Right renal cortex interstitium (tissue), 3 donors: ENCODE data around the gene RYR2. TPM values are rescaled to one million over a fixed set of nuclear protein-coding genes. Genes with fewer than 3 reads are reported as not detected.
A peak's percentile ranks its signal among the peaks of the same experiment; 100 is the strongest.

ENCODE experiments used
- DNase-seq, 3 donors: peaks; one replicate each; pipeline ENCODE4 v3.0.0-alpha.2; 2013; ENCODE audit warnings: low read depth in 3 of 3, low spot score in 2 of 3
- polyA plus RNA-seq, 3 donors: library from polyadenylated mRNA; unstranded; fragments of 120-200 nt; gene quantifications; one replicate each; pipeline ENCODE4 v1.2.1, GENCODE V29; 2013; ENCODE audit not compliant: insufficient read length in 3 of 3

RYR2 gene
- polyA plus RNA-seq, 3 donors = 1.2 to 2.3 (median 1.4) TPM

DNA sequence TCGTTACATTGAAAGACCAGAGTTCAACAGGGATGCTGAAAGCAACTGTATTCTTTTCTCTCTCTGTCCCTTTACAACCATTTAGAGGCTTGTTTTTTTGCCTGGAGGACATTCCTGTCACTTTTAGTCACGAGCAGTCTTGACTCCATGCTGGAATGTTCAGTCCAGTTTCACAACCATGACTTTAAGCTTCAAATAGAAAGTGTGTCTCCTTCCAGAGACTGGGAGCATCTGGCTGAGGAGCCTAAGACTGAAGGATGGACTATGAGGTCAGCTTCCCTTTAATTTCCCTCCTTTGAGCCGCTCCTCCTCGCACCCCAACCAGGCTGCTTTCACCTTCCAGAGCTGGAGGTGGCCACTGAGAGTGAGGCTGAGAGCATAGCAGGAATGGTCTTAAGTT lies 10.5 kb upstream of the RYR2 start:
- no peak for DNase-seq

DNA sequence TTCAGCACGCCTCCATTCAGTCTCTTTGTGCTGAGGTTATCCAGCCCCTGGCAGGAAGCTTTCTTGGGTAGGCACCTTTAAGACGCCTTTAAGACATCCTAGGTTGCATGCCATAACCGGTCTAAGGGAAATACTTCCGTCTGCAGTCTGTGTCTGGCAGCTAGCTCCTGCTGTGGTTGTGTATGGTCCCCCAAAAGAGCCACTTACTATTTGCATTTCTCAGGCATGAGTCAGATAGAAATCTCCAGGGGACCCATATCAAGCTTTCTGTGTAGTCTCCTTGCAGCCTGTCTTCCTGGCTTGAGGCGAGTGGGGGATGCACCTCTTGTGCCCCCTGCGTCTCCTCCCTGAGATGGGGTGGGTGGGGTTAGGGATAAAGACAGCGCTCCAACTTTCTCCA lies 10.0 kb upstream of the RYR2 start:
- DNase-seq = no peak

DNA sequence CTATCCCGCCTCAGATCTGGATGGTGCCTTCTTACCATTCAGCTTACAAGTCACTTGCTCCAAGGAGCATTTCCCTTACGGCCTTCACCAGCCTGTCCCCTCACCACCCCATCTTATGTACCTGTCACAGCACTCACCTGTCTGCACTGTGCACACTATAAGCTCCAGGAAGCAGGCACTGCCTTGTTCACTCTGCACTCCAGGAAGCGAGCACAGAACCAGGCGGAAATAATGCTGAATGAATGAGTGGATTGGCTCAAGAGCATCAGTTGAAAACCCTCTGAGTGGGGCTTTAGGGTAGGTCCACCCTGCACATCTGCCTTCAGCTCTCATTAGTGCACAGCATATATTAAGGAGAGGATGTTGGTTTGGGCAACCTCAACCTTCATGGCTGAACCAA lies 8.9 kb upstream of the RYR2 start:
- no peak for DNase-seq

DNA sequence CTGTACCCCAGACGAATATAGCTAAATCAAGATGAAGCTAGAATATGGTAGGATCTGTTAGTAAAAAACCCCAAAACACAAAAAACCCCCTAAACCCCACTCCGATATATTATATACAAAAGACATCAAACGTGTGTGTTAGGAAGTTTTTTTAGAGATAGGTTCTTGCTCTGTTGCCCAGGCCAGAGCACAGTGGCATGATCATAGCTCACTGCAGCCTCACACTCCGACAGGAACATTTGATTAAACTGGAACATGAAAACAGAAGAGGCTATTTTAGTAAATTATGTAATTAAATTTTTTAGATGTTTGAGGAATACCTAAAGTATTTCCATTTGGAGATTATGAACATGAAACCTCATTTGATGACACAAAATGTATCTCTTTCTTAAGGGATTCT lies 8.2 kb upstream of the RYR2 start:
- no peak for DNase-seq

GRCh38 chr1:237035759-237036158 lies 6.2 kb upstream of the RYR2 start:
- DNase-seq = no peak

DNA sequence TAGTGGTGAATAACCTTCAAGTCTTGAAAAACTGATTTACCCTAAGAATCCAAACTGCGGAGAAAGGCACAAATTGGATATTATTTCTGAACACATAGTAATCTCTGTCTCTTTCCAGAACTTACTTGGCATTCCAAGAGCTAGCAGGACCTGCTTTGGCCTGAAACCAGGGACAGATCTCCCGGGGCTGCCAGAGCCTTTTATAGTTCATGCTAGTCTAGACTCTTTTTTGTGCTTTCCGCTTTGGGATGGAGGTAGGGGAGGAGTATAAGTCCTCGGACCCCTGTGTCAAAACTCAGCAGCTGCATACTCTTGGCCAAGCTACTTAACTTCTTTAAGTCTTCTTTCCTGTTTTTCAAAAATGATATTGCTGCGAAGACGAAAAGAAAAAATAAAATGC lies 3.8 kb upstream of the RYR2 start:
- DNase-seq = no peak

- no peak for DNase-seq
Observed at GRCh38 chr1:237040823-237041222, 1.2 kb upstream of the RYR2 start.

- no peak for DNase-seq
Observed at GRCh38 chr1:237041461-237041794, 556 bp upstream of the RYR2 start.

DNA sequence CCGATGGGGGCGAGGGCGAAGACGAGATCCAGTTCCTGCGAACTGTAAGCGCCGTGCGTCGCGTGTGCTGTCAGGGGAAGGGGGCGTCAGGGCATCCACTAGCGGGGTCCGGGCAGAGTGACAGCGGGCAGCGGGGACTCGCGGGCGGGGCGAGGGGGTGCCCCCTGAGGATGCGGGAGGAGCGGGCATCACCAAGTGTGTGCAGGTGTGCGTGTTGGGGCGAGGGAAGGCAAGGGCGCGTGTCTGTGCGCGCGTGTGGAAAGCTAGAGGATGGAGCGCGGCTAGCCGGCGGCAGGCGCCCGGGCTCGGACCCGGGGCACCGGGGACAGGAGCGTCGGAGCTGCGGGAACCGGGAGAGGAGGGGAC lies 525 bp downstream of the RYR2 start:
- DNase-seq = peak in 1 of 3 donors; percentile 1

GRCh38 chr1:237042892-237043576 lies 1.1 kb downstream of the RYR2 start:
- peak in 1 of 3 donors; percentile 4 for DNase-seq

DNA sequence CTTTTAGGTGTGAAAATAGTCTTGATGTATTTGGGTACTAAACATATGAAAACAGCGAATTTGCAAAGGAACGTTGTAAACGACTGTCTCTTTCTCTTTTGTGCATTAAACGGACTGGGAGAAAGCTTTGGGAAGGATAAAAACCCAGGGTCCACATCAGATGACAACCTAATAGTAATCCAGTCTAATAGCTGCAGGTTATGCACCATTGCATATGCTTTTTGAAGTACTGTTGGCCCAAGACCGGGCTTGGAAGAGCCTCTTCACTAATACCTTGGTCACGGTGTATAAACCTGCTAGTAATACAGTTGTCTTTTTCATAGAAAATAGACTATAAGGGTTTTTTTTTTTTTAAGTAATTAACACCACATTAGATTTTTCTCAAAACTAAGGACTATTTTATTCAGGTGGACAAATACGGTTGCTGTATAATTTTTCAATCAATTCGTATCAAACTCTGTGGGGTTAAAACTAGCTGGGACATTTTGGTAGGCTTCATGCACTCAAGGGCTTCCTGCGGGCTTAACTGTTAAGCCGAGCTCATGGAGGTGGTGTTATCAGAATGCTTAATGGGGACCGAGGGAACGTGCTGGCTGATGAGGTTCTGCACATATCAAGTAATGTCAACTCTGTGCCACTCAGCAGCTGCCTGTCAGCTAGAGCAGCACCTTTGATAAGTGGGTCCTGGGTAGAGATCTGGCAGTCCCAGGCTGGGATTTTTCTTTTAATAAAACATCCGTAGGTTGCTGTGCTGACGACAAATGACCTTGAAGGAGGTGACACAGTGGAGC lies 2.1 kb downstream of the RYR2 start:
- no peak for DNase-seq

DNA sequence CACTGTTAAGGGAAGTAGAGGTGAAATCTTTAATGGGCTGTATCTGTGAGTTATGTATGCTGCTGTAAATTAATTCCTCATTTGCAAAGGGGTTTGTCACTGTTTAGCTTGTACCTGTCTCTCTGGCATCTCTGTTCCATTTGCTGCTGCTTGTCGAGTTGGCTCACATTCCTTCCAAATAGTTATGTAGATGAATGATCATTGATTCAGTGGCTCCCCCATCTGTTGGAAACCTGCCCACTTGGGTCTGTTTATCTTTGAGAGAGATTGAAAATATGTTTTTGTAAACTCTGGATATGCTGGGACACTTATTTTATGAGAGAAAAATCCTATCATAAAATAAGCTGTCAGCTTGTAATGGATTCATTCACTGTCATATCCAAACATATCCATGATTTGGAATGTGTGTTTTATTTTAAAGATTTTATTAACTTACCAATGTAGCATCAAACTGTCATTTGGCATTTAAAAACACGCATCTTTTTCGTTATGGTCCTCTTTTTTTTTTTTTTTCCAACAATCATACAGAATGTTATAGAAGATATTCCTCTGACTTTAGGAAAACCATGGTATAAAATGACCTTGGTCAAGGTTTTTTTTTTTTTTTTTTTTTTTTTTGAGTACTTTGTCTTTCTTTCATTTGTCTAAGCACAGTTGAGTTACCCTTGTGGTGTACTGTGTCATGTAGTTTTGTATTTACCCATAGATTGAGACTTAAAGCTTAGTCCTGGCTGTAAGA lies 3.5 kb downstream of the RYR2 start:
- DNase-seq = no peak

DNA sequence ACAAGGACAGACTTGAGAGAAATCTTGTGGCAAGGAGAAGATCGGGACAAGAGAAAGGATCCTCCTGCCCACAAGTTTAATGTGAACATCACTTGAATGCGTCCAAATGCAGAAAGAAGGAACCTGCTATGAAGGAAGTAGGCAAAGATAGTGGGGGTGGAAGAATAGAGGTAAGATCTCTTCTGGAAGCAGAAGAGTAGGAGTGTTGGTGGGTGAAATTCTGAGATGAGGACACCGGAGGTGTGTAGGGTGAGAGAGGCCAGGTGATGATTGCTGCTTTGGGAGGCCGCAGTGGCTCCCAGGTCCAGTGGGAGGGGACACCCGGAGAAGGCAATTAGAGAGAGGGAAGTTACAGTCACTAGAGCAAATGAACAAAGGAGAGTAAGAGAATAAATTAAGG lies 6.8 kb downstream of the RYR2 start:
- DNase-seq = no peak

DNA sequence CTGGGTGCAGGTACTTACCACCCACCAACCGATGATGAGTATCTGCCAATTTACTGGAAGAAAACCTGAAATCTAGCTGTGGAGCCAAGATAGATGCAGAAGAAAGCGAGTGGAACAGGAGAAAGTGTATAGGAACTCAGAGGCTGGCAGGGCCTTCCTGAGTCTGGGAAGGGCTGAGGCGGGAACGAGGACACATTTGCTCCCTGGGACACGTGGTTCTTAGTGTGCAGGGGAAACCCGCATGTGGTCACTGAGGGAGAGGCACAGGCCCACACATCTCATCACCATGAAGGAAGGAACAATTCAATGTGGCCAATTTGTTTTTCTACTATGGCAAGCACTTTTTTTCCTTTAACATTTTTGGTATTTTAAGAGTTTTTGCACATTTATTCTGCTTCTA lies 8.2 kb downstream of the RYR2 start:
- no peak for DNase-seq

- no peak for DNase-seq
Observed at GRCh38 chr1:237050915-237051314, 8.9 kb downstream of the RYR2 start.

GRCh38 chr1:237054313-237054712 lies 12.3 kb downstream of the RYR2 start:
- no peak for DNase-seq

DNA sequence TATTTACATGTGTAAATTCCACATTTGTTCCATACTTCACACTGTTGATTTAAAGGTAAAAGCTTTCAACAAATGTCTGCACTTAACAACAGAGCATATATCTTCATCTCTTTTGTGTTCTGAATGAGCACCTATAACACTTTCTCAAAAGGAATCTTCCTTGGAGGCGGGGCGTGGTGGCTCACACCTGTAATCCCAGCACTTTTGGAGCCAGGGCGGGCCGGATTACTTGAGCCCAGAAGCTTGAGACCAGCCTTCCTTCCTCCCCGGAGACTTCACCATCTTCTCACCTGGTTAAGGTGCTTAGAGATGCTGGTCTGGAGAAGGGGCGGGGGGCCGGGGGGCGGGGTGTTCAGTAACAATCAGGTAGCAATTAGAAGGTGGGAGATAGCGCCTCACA lies 16.5 kb downstream of the RYR2 start:
- DNase-seq = no peak

DNA sequence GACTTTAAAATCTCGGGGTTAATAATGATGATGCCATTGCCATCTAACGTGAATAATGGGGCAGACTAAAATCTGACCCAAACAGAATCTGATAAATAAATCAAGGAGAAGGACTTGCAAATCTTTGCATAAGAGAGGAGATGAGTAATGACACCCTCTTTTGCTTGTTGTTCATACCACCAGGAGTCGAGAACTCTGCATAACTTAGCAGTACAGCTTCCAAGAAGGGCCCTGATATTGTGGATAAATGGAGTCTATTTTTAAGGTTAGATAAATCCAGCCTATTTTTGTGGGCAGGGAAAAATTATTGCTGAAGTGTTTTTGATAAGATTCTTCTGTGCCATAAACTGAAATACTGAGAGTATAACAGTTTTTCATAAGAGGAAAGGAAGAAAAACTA lies 17.3 kb downstream of the RYR2 start:
- no peak for DNase-seq

DNA sequence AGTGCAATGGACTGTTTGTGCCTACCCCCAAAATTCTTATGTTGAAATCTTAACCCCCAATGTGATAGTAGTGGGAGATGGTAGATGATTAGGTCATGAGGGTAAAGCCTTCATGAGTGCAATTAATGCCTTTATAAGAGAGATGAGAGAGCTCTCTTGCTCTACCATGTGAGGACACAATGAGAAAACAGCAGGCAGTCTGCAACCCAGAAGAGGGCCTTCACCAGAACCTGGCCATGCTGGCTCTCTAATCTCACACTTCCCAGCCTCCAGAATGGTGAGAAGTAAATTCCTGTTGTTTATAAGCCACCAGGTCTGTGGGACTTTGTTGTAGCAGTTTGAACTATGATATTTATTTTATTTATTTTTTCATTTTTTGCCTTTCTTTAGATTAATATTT lies 21.0 kb downstream of the RYR2 start:
- no peak for DNase-seq

DNA sequence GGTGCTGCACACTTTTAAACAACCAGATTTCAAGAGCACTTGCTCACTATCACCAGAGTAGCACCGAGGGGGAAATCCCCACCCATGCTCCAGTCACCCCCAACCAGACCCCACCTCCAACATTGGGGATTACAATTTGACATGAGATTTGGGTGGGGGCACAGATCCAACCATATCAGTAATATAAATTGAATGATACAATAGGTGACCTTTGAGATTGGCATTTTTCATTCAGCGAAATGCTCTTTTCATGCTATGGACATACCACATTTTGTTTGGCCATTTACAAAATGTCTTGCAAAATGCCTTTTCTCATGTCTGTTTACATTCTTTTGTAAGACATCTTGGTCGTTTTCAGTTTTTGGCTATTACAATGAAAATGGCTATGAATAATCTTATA lies 23.9 kb downstream of the RYR2 start:
- no peak for DNase-seq

GRCh38 chr1:237070519-237070918 lies 28.5 kb downstream of the RYR2 start:
- DNase-seq = no peak
